Naive thymus-derived CD4-positive, alpha-beta T cell (primary cell): ENCODE measurements around the gene LENG8. TPM values are rescaled to one million over a fixed set of nuclear protein-coding genes. Genes with fewer than 3 reads are reported as not detected.

Experiments used
- ATAC-seq: fragments of 150-1000 bp; cut with Tn5 transposase; 2 replicates; pipeline ENCODE4 v1.10.0; 2021; ENCODE audit warnings: mild to moderate bottlenecking, moderate library complexity
- CTCF ChIA-PET: fragments of 350-600 bp; sonication (Branson Sonifier 250); formaldehyde crosslinking; loops from one replicate; lab custom pipeline; 2021; ENCODE audit warnings: antibody characterized with exemption; lab: Charles Lee
- POLR2A ChIA-PET: fragments of 350-600 bp; sonication (Branson Sonifier 250); formaldehyde crosslinking; loops from one replicate; lab custom pipeline; 2021; ENCODE audit warnings: antibody characterized with exemption, inconsistent platforms; lab: Charles Lee
- DNase-seq, 9 donors: peaks; one replicate each; pipeline versions ENCODE4 v3.0.0 to v3.0.0-alpha.2; 2020 to 2022; ENCODE audit warnings: mixed read lengths in 1 of 9
- H3K27ac ChIP-seq: one replicate; pipeline ENCODE4 v1.7.0; 2013; ENCODE audit warnings: mild to moderate bottlenecking, low read depth, low read length, moderate library complexity
- H3K27me3 ChIP-seq, 2 donors: one replicate each; pipeline ENCODE4 v1.7.0; 2013; ENCODE audit warnings: low read length in 2 of 2, mild to moderate bottlenecking in 2 of 2, moderate library complexity in 2 of 2; ENCODE audit not compliant: control insufficient read depth in 2 of 2, insufficient read depth in 2 of 2
- H3K36me3 ChIP-seq, 3 experiments: 1 replicate in 2 of 3; 2 replicates in 1 of 3; pipeline ENCODE4 v1.7.0; 2013; ENCODE audit warnings: low read length in 3 of 3, mild to moderate bottlenecking in 3 of 3, moderate library complexity in 1 of 3; ENCODE audit not compliant: insufficient read depth in 3 of 3, control insufficient read depth in 2 of 3
- H3K4me1 ChIP-seq, 2 donors: one replicate each; pipeline ENCODE4 v1.7.0; 2013; ENCODE audit warnings: low read length in 2 of 2, mild to moderate bottlenecking in 2 of 2, moderate library complexity in 1 of 2; ENCODE audit not compliant: control insufficient read depth in 2 of 2, insufficient read depth in 2 of 2
- H3K4me3 ChIP-seq: 2 replicates; pipeline ENCODE4 v1.7.0; 2013; ENCODE audit warnings: mild to moderate bottlenecking, low read length
- H3K9me3 ChIP-seq, 3 experiments: 1 replicate in 2 of 3; 2 replicates in 1 of 3; pipeline ENCODE4 v1.7.0; 2013; ENCODE audit warnings: low read length in 3 of 3; ENCODE audit not compliant: control insufficient read depth in 2 of 3
- H3K27ac Mint-ChIP-seq, 9 donors: one replicate each; pipeline ENCODE4 v1.8.0; 2020 to 2022; ENCODE audit warnings: mixed read lengths in 9 of 9, mild to moderate bottlenecking in 8 of 9, moderate library complexity in 5 of 9, inconsistent platforms in 2 of 9
- H3K27me3 Mint-ChIP-seq, 5 donors: one replicate each; pipeline ENCODE4 v1.8.0; 2021 to 2022; ENCODE audit warnings: mixed read lengths in 5 of 5, mild to moderate bottlenecking in 1 of 5
- H3K36me3 Mint-ChIP-seq, 5 donors: one replicate each; pipeline ENCODE4 v1.8.0; 2020 to 2022; ENCODE audit warnings: mixed read lengths in 5 of 5, mild to moderate bottlenecking in 3 of 5, inconsistent platforms in 1 of 5
- H3K4me1 Mint-ChIP-seq, 7 donors: one replicate each; pipeline ENCODE4 v1.8.0; 2020 to 2022; ENCODE audit warnings: mixed read lengths in 7 of 7, mild to moderate bottlenecking in 3 of 7, inconsistent platforms in 1 of 7
- H3K4me3 Mint-ChIP-seq, 10 donors: one replicate each; pipeline ENCODE4 v1.8.0; 2020 to 2022; ENCODE audit warnings: mild to moderate bottlenecking in 10 of 10, mixed read lengths in 10 of 10, moderate library complexity in 6 of 10, inconsistent platforms in 2 of 10
- H3K9me3 Mint-ChIP-seq, 11 donors: one replicate each; pipeline ENCODE4 v1.8.0; 2020 to 2022; ENCODE audit warnings: mixed read lengths in 11 of 11, mild to moderate bottlenecking in 4 of 11, inconsistent platforms in 1 of 11, moderate library complexity in 1 of 11
- intact Hi-C, 2 donors: fragments of 100-400 bp; cut with micrococcal nuclease; formaldehyde crosslinking; loops; one replicate each; pipeline ENCODE4 v1.15.1; 2023
- polyA plus RNA-seq, 2 donors: library from polyadenylated mRNA; unstranded; fragments of 300-500 nt; fragmentation: Illumina TruSeq; gene quantifications; one replicate each; pipeline ENCODE4 v1.2.3, GENCODE V29; 2021
- total RNA-seq, 6 experiments: library from RNA in 5 of 6; stranded (reverse) in 5 of 6; gene quantifications; 1 replicate in 5 of 6; 2 replicates in 1 of 6; pipeline ENCODE4 v1.2.3 and lab custom pipeline; 2021 to 2026

LENG8 gene
- total and polyA plus RNA-seq, 7 experiments from 2014 or later, result 6.2 to 685 (median 503) TPM

- intact Hi-C loops, result no loop called here
- peaks cover 0 to 8% (median 0%) of the 10 kb centered on the region in 5 donors for H3K36me3 Mint-ChIP-seq
- peak overlapping the region in 2 of 9 donors; percentile 3 to 78 for H3K27ac Mint-ChIP-seq
- Histone ChIP-seq H3K27ac (no peak overlapping the region), H3K27me3 (peaks cover 3 to 13% of the 10 kb centered on the region in 2 donors), H3K36me3 (no peaks in the 10 kb centered on the region), H3K9me3 (no peaks in the 10 kb centered on the region), H3K4me3 (no peak overlapping the region), H3K4me1 (no peaks in the 10 kb centered on the region)
- ChIA-PET CTCF (no interaction called here), POLR2A (no interaction called here)
- no peak for ATAC-seq
- peaks cover 0 to 8% (median 4%) of the 10 kb centered on the region in 7 donors for H3K4me1 Mint-ChIP-seq
- DNase-seq, result no peak
- H3K9me3 Mint-ChIP-seq, result peaks cover 0 to 23% (median 11%) of the 10 kb centered on the region in 11 donors
- no peak overlapping the region for H3K4me3 Mint-ChIP-seq
- peaks cover 13 to 32% (median 28%) of the 10 kb centered on the region in 5 donors for H3K27me3 Mint-ChIP-seq
These were observed 38.0 kb upstream of the LENG8 start for GRCh38 chr19:54411033-54411432.

GRCh38 chr19:54412877-54413276, 36.1 kb upstream of the LENG8 start:
- Mint-ChIP-seq H3K9me3 (peaks cover 0 to 18% (median 8%) of the 10 kb centered on the region in 11 donors), H3K27me3 (peaks cover 26 to 42% (median 40%) of the 10 kb centered on the region in 5 donors), H3K4me3 (no peak overlapping the region), H3K27ac (no peak overlapping the region), H3K36me3 (peaks cover 0 to 15% (median 3%) of the 10 kb centered on the region in 5 donors), H3K4me1 (peaks cover 9 to 17% (median 12%) of the 10 kb centered on the region in 7 donors)
- Histone ChIP-seq H3K4me3 (no peak overlapping the region), H3K27ac (no peak overlapping the region), H3K36me3 (no peaks in the 10 kb centered on the region), H3K4me1 (peaks cover 0 to 6% of the 10 kb centered on the region in 2 donors), H3K27me3 (peaks cover 3 to 15% of the 10 kb centered on the region in 2 donors), H3K9me3 (no peaks in the 10 kb centered on the region)
- intact Hi-C loops, result no loop called here
- DNase-seq (no peak), ATAC-seq (no peak)
- ChIA-PET CTCF (no interaction called here), POLR2A (no interaction called here)

GRCh38 chr19:54414156-54414555, 34.8 kb upstream of the LENG8 start:
- H3K27me3 Mint-ChIP-seq, result peaks cover 32 to 47% (median 45%) of the 10 kb centered on the region in 5 donors
- no peak overlapping the region for H3K4me3 Mint-ChIP-seq
- H3K9me3 Mint-ChIP-seq, result peaks cover 0 to 14% (median 5%) of the 10 kb centered on the region in 11 donors
- no peak overlapping the region for H3K27ac Mint-ChIP-seq
- H3K36me3 ChIP-seq, result no peaks in the 10 kb centered on the region
- H3K4me3 ChIP-seq, result no peak overlapping the region
- peaks cover 0 to 11% of the 10 kb centered on the region in 2 donors for H3K4me1 ChIP-seq
- peaks cover 14 to 24% (median 17%) of the 10 kb centered on the region in 7 donors for H3K4me1 Mint-ChIP-seq
- POLR2A ChIA-PET, result no interaction called here
- intact Hi-C loops, result no loop called here
- peaks cover 3 to 15% of the 10 kb centered on the region in 2 donors for H3K27me3 ChIP-seq
- H3K27ac ChIP-seq, result no peak overlapping the region
- H3K36me3 Mint-ChIP-seq, result peaks cover 0 to 14% (median 3%) of the 10 kb centered on the region in 5 donors
- CTCF ChIA-PET, result no interaction called here
- DNase-seq (no peak), ATAC-seq (no peak)
- no peaks in the 10 kb centered on the region for H3K9me3 ChIP-seq

GRCh38 chr19:54415208-54415900, 33.6 kb upstream of the LENG8 start, which contains the start of gene TTYH1:
TSS of gene TTYH1 (plus strand) at chr19:54415464. CDS start at chr19:54415553, 89 bp downstream.
- peaks cover 0 to 13% (median 3%) of the 10 kb centered on the region in 5 donors for H3K36me3 Mint-ChIP-seq
- intact Hi-C loops, result no loop called here
- peaks cover 3 to 15% of the 10 kb centered on the region in 2 donors for H3K27me3 ChIP-seq
- H3K9me3 Mint-ChIP-seq, result peaks cover 0 to 10% (median 3%) of the 10 kb centered on the region in 11 donors
- no peaks in the 10 kb centered on the region for H3K36me3 ChIP-seq
- H3K4me3 ChIP-seq, result no peak within 1 kb of the TSS
- H3K4me1 Mint-ChIP-seq, result peaks cover 14 to 22% (median 20%) of the 10 kb centered on the region in 7 donors
- DNase-seq (peak in 5 of 9 donors; percentile 10 to 55 (median 29)), ATAC-seq (peak; percentile 72)
- no peaks in the 10 kb centered on the region for H3K9me3 ChIP-seq
- H3K27ac ChIP-seq, result no peak within 1 kb of the TSS
- H3K27ac Mint-ChIP-seq, result no peak within 1 kb of the TSS
- H3K27me3 Mint-ChIP-seq, result peaks cover 39 to 52% (median 43%) of the 10 kb centered on the region in 5 donors
- peaks cover 0 to 11% of the 10 kb centered on the region in 2 donors for H3K4me1 ChIP-seq
- ChIA-PET CTCF (no interaction called here), POLR2A (interaction anchor here (1.3 kb wide), 1 partner anchor 33 kb away, joined by 3 read pairs; the partner anchor contains the start of gene LENG8)
- H3K4me3 Mint-ChIP-seq, result peak within 1 kb of the TSS in 4 of 10 donors; percentile 26 to 71 (median 42)

GRCh38 chr19:54415901-54416673, 32.9 kb upstream of the LENG8 start:
- H3K27me3 ChIP-seq, result peaks cover 0 to 15% of the 10 kb centered on the region in 2 donors
- ChIA-PET CTCF (no interaction called here), POLR2A (interaction anchor here (1.3 kb wide), 1 partner anchor 33 kb away, joined by 3 read pairs; the partner anchor contains the start of gene LENG8)
- H3K27ac Mint-ChIP-seq, result no peak overlapping the region
- ATAC-seq (no peak), DNase-seq (no peak)
- peaks cover 14 to 22% (median 20%) of the 10 kb centered on the region in 7 donors for H3K4me1 Mint-ChIP-seq
- peaks cover 38 to 47% (median 40%) of the 10 kb centered on the region in 5 donors for H3K27me3 Mint-ChIP-seq
- H3K27ac ChIP-seq, result no peak overlapping the region
- H3K4me3 Mint-ChIP-seq, result peak overlapping the region in 2 of 10 donors; percentile 53 to 71
- no peaks in the 10 kb centered on the region for H3K9me3 ChIP-seq
- H3K36me3 Mint-ChIP-seq, result peaks cover 0 to 13% (median 3%) of the 10 kb centered on the region in 5 donors
- H3K9me3 Mint-ChIP-seq, result peaks cover 0 to 10% (median 3%) of the 10 kb centered on the region in 11 donors
- no peak overlapping the region for H3K4me3 ChIP-seq
- intact Hi-C loops, result no loop called here
- H3K4me1 ChIP-seq, result peaks cover 0 to 11% of the 10 kb centered on the region in 2 donors
- no peaks in the 10 kb centered on the region for H3K36me3 ChIP-seq

DNA sequence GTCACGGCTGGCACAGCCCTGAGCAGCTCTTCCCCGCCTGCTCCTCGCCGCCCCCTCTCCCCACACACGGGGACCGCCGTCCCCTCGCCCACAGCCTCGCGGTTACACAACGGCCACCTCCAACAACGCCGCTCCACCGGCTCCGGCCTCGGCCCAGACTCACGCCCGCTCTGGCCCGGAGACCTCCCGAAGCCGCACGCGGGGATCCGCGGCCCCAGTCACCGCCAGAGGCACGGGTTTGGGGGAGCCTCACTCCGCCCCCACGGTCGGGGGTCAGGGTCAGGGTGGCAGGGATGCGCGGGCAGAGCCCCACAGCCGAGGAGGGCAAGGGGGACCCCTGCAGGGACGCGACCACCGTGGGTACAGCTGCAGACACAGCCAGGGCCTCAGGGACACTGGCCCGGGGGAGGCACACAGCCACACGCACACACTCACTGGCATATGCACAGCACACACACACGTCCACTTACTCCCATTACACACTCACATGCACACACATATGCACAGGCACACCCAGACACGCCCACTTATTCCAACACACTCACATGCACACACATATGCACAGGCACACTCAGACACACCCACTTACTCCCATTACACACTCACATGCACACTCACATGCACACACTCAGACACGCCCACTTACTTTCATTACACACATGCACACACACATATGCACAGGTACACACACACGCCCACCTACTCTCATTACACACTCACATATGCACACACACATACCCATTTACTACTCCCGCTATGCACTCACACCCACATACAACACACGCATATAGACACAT, 32.1 kb upstream of the LENG8 start:
- Histone ChIP-seq H3K9me3 (no peaks in the 10 kb centered on the region), H3K4me1 (peaks cover 0 to 11% of the 10 kb centered on the region in 2 donors), H3K4me3 (no peak overlapping the region), H3K27ac (no peak overlapping the region), H3K36me3 (no peaks in the 10 kb centered on the region), H3K27me3 (peaks cover 0 to 15% of the 10 kb centered on the region in 2 donors)
- intact Hi-C loops, result no loop called here
- peaks cover 0 to 10% (median 3%) of the 10 kb centered on the region in 11 donors for H3K9me3 Mint-ChIP-seq
- peak overlapping the region in 6 of 10 donors; percentile 1 to 60 (median 16) for H3K4me3 Mint-ChIP-seq
- no peak overlapping the region for H3K27ac Mint-ChIP-seq
- H3K27me3 Mint-ChIP-seq, result peaks cover 36 to 47% (median 40%) of the 10 kb centered on the region in 5 donors
- ChIA-PET POLR2A (no interaction called here), CTCF (no interaction called here)
- H3K4me1 Mint-ChIP-seq, result peaks cover 14 to 22% (median 20%) of the 10 kb centered on the region in 7 donors
- no peak for ATAC-seq
- peaks cover 0 to 13% (median 3%) of the 10 kb centered on the region in 5 donors for H3K36me3 Mint-ChIP-seq
- no peak for DNase-seq
